Right renal pelvis (tissue), 4 donors: ENCODE data around the gene KCNK4. TPM values are rescaled to one million over a fixed set of nuclear protein-coding genes. Genes with fewer than 3 reads are reported as not detected.

Source experiments
- DNase-seq, 4 donors: peaks; one replicate each; pipeline ENCODE4 v3.0.0-alpha.2; 2013; ENCODE audit warnings: low read depth in 4 of 4, low spot score in 3 of 4, missing footprints in 1 of 4
- polyA plus RNA-seq, 4 donors: library from polyadenylated mRNA; unstranded; fragments of 120-200 nt; gene quantifications; one replicate each; pipeline ENCODE4 v1.2.1, GENCODE V29; 2013; ENCODE audit not compliant: insufficient read length in 4 of 4

The KCNK4 gene
- polyA plus RNA-seq, 4 donors: 0.08 TPM; not detected in 3

DNA sequence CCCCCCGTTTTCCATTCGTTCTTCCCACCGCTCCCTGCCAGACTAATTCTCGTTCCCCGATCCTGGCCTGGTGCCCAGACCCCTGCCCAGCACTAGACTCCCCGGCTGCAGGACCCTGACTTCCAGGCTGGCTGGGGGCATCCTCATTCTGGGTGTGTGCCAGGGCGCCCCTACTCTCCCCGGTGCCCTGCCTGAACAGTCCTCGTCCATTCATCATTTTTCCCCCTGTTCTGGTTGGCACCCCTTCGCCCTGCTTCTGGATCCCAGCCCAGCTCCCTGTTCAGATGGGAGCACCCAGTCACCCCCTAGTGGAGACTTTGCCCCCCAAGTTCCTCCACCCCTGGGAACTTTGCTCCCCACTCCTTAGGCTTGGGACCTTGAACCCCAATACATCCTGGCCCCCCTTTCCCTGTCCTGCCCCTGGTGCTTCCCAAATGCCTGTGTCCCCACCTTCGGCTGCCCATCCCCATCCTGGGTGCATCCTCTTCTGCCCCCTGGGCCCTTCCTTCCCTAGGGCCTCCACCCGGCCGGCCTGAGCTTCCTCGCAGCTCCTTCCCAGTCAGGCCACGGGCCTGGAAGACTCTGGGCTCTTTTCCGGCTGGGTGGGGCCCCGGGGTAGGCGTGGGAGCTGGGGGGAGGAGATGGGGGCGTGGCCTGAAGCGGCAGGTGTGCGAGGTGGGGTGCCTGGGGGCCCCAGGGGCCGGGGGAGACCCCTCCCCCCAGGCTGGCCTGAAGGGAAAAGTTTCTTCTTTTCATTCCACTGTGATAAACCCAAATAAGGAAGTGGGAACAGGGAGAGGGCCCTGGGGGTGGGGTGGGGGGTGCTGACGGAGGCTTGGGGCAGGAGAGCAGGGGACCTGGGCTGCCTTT lies 38.9 kb upstream of the KCNK4 start:
- no peak for DNase-seq

DNA sequence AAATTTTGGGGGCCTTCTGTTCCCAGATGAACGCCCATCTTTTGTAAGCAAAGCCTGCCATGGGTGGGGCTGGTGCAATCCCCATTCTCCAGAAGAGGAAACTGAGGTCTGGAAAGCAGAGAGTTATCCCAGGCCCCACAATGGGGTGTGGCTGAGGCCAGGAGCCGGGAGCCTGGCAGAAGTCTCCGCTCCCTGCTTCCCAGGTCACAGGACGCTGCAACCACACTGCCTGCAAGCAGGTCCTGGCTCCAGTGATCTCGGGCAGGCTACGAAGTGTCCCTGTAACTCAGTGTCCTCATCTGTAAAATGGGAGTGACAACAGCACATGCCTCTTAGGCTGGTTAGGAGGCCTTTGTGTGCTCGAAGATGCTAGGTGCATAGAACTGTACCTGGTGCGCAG lies 38.1 kb upstream of the KCNK4 start:
- DNase-seq: no peak

DNA sequence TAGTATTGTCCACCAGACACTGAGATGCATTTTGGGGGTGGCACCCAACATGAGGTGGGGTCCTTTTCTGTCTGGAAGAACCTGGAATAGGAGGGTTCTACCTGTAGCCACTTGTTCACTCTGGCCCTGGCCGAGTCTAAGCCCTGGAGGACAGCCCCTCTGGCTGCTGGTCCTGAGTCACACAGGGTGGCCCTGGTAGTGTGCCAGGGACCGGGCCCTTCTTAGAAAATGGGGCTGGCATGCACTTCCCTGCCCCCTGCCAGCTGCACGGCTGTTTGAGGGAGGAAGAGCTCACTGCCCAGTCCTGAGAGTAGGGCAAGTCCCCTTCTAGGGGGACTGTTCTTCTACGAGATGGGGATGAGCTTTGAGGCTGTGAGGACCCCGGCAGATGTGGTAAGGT lies 37.6 kb upstream of the KCNK4 start:
- DNase-seq: no peak

DNA sequence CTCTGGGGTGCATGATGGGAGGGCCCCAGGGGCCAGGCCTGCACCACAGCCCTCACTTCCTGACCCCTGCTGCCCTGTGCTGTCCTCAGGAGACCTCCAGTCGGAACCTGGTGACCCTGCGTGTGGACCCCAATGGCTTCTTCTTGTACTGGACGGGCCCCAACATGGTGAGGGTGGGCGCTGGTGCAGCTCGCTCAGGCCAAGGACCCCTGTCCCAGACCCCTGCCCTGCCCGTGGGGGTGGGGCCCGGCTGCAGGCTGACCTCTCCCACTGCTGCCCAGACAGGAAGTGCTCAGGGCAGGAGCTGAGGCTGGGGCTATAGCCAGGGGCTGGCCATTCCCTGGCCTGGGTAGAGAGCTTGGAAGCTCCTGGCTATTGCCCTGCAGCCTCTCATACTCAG lies 36.8 kb upstream of the KCNK4 start:
- DNase-seq: no peak

DNA sequence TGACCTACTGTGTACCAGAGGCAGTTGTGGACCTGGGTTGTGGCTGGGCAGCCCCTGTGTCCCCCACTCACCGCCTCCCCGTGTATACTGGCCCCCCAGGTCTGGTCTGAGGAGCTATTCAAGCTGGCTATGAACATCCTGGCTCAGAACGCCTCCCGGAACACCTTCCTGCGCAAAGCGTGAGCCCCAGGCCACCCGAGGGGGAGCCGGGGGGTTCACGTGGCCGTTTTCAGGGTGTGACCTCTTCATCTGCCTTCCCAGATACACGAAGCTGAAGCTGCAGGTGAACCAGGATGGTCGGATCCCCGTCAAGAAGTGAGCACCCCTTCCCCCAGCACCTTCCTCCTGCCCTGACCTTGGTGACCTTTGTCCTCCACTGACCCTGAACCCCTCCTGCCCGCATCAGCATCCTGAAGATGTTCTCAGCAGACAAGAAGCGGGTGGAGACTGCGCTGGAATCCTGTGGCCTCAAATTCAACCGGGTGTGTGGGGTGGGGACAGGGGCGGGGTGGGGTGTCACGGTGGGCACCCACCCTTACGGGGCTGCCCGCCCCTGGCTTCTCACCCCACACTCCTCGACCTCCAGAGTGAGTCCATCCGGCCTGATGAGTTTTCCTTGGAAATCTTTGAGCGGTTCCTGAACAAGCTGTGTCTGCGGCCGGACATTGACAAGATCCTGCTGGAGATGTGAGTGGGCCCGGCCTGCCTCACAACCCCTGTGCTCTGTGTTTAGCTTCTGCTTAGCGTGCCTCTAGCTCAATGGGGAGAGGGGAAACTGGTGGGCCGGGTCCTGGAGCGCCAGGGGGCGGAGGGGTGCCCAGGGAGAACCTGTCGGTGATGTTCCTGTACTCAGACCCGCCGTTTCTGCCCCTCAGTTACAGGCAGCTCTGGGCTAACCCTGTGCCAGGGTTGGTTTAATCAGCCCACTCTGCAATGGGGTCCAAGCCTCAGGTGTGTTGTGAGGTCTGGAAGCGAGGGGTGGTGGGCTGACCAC lies 35.7 kb upstream of the KCNK4 start:
- DNase-seq: no peak

DNA sequence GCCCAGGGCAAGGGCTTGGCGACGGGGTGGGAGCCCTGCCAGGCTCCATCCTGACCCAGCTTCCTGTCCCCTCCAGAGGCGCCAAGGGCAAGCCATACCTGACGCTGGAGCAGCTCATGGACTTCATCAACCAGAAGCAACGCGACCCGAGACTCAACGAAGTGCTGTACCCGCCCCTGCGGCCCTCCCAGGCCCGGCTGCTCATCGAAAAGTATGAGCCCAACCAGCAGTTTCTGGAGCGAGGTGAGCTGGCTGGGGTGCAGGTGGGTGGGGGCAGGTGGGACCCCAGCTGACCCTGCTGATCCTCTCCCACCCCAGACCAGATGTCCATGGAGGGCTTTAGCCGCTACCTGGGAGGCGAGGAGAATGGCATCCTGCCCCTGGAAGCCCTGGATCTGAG lies 34.8 kb upstream of the KCNK4 start:
- no peak for DNase-seq

DNA sequence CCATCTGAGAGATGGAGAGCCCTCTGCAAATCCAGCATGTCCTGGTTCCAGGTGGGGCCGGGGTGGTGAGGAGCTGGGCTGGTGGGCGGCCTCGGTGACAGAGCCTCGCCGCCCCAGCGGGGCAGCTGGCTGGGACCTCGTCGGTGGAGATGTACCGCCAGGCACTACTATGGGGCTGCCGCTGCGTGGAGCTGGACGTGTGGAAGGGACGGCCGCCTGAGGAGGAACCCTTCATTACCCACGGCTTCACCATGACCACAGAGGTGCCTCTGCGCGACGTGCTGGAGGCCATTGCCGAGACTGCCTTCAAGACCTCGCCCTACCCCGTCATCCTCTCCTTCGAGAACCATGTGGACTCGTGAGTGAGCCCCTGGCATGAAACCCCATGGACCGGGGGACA lies 32.7 kb upstream of the KCNK4 start:
- DNase-seq: no peak

DNA sequence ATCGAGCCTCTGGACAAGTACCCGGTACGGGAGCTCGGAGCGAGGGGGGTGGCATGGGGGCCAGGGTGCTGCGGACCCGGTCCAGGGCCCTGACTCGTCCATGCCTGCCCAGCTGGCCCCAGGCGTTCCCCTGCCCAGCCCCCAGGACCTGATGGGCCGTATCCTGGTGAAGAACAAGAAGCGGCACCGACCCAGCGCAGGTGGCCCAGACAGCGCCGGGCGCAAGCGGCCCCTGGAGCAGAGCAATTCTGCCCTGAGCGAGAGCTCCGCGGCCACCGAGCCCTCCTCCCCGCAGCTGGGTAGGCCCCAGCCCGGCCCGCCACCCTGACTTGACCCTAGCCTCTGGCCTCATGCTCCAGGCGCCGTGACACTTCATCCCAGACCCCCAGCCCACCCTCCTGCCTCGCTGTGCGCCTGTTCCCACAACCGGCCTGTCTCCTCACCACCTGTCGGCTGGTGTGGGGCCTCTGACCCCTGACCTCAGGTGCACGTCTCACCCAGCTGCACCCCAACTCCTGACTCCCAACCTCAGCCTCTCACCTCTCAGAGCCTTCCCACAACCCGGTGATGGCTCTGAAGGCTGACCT lies 32.1 kb upstream of the KCNK4 start:
- no peak for DNase-seq

DNA sequence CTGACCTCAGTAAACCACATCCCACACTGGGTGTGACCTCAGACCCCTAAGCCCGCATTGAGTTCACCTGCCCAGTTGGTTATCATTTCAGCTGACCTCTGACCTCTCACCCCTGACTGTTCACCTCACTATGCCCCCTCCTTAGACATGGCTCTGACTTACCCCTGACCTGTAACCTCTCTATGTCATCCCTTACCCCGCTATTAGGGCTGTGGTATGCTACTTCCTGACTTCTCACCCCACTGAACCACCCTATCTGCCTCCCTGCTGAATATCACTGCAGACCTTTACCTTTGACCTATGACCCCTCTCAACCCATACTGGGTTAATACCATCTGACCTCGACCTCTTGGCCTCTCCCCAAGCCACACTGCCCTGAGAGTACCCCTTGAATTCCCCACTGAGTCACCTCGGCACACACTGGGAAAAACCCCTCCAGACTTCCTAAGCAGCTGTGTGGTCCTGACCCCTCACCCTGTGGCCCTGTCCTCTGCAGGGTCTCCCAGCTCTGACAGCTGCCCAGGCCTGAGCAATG lies 31.5 kb upstream of the KCNK4 start:
- DNase-seq: no peak

DNA sequence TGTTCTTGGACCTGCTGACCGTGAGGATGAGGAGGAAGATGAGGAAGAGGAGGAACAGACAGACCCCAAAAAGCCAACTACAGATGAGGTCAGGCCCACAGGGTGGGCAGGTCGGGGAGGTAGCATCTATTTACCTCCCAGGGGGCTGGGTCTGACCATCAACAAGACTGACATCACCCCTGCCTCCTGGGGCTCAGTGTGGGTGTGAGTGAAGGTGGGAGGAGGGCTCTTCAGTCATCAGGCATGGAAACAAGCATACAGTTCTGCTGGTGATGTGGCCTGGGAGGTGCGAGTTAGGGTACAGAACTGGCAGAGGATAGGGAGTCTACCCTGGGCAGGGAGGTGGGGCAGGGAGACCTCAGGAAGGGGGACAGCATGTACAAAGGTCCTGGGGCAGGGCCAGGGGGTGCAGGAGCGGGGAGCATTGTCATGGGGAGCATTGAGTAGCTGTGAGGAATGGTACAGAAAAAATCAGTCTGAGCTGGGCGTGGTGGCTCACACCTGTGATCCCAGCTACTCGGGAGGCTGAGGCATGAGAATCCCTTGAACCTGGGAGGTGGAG lies 30.9 kb upstream of the KCNK4 start:
- DNase-seq: no peak

DNA sequence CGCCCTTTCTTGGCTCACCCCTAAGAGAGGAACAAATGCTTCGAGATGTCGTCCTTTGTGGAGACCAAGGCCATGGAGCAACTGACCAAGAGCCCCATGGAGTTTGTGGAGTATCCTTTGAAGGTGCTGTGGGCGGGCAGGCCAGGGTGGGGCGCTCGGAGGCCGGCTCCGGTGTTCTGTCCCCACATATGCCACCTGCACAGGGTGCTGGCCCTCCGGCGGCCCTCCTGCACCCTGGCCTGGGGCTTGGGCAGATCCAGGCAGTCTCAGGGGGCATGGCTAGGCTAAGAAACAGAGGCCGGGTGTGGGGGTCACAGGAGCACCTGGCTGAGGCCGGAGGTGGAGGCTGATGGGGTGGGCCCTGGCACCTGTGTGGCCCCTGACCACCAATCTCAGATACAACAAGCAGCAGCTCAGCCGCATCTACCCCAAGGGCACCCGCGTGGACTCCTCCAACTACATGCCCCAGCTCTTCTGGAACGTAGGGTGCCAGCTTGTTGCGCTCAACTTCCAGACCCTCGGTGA lies 29.5 kb upstream of the KCNK4 start:
- DNase-seq: no peak

DNA sequence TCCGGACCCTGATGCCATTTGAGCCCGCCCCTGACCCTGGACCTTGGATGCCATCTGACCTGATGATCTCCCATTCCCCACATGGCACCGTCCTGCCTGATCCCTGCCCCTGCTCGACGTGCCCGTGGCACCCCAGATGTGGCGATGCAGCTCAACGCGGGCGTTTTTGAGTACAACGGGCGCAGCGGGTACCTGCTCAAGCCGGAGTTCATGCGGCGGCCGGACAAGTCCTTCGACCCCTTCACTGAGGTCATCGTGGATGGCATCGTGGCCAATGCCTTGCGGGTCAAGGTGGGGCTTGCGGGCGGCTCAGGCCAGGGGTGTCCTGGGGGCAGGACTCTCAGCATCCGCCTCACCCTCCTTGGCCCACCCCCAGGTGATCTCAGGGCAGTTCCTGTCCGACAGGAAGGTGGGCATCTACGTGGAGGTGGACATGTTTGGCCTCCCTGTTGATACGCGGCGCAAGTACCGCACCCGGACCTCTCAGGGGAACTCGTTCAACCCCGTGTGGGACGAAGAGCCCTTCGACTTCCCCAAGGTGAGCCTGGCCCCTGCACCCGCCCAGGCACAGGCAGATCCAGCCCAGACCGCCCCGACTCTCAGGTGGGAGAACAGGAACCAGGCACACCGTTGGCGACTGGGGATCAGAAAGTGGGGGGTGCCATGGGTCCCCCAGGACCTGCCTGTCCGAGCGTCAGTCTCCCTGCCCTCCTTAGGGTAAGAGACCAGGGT lies 28.7 kb upstream of the KCNK4 start:
- no peak for DNase-seq

DNA sequence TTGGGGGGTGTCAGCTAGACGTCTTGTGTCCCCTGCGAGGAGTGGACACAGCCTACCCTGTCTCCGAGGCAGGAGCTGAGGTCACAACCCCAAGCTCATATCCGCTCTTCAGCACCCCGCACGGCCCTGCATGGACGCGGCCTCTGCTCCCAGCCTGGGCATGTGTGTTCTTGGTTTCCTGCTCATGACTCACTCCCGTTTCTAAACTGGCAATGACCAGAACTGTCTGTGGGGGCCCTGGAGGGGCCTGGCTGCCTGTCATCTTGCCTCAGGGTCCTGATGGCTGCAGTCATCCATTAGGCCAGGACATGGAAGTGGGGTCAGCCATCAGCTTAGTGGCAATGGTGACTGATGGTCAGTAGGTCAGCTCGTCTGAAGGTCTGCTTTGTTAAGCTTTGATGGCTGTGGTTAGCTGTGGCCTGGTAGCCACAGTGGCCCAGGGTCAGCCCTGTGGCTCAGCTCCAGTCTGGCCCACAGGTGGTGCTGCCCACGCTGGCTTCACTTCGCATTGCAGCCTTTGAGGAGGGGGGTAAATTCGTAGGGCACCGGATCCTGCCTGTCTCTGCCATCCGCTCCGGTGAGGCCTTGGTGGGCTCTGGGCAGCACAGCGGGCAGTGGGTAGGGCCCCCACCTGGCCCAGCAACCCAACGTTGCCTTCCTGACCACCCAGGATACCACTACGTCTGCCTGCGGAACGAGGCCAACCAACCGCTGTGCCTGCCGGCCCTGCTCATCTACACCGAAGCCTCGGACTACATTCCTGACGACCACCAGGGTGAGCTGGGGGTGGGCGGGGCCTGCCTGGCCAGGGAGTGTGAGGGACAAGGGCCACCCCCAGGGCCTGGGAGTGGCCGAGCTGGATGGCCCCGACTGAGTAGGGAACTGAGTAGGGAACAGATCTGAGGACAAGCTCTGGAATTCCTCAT lies 27.8 kb upstream of the KCNK4 start:
- DNase-seq: no peak

DNA sequence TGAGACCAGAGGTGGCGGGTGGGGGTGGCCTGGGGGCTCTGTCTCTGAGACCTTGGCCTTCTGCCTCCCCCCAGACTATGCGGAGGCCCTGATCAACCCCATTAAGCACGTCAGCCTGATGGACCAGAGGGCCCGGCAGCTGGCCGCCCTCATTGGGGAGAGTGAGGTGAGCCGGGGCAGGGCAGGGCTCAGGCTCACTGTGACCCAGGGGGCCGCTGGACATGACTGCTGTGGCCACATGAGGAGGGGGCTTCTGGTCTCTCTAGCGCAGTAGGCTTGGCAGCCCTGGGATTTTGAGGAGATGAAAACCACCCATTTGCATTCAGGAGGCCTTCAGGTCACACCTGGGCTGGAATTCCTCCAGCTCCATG lies 27.2 kb upstream of the KCNK4 start:
- DNase-seq: no peak

DNA sequence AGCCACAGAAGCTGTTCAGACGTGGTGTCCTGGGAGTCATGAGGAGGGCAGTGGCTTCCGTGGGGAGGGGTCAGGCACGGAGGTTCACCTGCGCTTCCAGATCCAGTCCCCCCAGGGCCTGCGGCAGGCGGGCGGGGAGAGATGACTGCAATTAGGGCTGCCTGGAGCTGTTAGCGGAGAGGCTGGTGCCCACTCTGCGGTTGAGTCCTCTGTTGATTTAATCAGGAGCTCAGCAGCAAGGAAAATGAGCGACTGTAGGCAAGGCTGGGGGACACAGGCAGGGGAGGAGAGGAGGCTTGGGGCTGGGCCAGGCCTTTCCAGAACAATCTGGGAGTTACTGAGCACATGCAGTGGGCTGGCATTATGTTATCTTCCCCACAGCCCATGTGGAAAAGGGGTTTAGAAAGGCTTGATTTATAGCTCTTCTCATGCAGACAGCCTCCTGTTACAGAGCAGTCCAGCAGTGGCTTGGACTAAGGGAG lies 26.7 kb upstream of the KCNK4 start:
- DNase-seq: no peak

DNA sequence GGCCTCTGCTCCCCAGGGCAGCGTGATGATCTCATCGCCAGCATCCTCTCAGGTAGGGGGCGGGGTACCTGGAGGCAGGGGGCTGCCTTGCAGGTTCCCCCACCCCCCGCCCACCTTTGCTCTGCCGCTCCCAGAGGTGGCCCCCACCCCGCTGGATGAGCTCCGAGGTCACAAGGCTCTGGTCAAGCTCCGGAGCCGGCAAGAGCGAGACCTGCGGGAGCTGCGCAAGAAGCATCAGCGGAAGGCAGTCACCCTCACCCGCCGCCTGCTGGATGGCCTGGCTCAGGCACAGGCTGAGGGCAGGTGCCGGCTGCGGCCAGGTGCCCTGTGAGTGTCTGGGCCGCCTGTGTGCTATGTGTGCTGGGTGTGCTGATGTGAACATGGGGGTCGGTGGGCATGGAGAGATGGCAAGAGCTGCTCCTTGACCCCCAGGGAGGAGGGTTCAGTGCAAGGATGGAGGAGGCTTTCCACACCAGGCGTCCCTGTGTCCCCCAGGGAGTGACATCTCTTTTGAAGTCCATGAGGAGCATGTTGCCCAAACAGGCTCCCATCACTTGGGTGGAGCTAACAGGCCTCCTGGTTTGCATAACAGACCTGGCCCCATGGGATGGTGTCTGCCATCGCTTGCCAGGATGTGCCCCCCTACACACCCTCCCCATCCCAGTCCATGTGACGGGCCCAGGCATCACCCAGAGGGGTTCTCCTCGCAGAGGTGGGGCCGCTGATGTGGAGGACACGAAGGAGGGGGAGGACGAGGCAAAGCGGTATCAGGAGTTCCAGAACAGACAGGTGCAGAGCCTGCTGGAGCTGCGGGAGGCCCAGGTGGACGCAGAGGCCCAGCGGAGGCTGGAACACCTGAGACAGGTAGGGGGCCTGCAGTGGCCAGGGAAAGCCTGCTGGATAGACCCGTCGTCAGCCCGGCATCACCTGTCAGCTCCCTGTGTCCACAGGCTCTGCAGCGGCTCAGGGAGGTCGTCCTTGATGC lies 25.6 kb upstream of the KCNK4 start:
- DNase-seq: no peak

DNA sequence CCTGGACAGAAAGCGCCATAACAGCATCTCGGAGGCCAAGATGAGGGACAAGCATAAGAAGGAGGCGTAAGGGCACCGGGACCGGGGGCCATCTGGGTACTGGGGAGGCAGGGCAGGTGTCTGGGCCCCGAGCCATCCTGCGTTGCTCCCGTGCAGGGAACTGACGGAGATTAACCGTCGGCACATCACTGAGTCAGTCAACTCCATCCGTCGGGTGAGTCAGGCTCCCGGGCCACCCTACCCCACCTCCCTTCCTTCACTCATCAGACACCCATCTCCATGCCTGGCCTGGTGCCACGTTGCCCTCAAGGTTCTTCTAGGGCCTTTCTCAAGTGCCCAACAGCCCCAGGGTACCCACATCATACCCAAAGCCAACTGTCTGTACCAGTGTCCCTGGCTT lies 24.8 kb upstream of the KCNK4 start:
- DNase-seq: no peak
